CD8-positive, alpha-beta memory T cell (primary cell): ENCODE measurements around the gene GNAQ. TPM values are rescaled to one million over a fixed set of nuclear protein-coding genes. Genes with fewer than 3 reads are reported as not detected.
"Not testable (repeated sequence)": the region's sequence is repeated elsewhere in the genome, so short reads cannot be mapped to it uniquely, and the experiment has no call there.

Experiments used
- CTCF ChIA-PET: fragments of 350-600 bp; sonication (Branson Sonifier 250); formaldehyde crosslinking; loops from one replicate; lab custom pipeline; 2021; ENCODE audit warnings: antibody characterized with exemption; lab: Charles Lee
- POLR2A ChIA-PET: fragments of 350-600 bp; sonication (Branson Sonifier 250); formaldehyde crosslinking; loops from one replicate; lab custom pipeline; 2021; ENCODE audit warnings: antibody characterized with exemption; lab: Charles Lee
- DNase-seq, 5 donors: peaks; one replicate each; pipeline versions ENCODE4 v3.0.0 to v3.0.0-alpha.2; 2020 to 2022; ENCODE audit warnings: mixed read lengths in 1 of 5
- H3K27ac ChIP-seq: one replicate; pipeline ENCODE4 v1.7.0; 2013; ENCODE audit warnings: low read depth, mild to moderate bottlenecking, low read length, moderate library complexity
- H3K27me3 ChIP-seq: 2 replicates; pipeline ENCODE4 v1.7.0; 2013; ENCODE audit warnings: low read length, mild to moderate bottlenecking; ENCODE audit not compliant: insufficient read depth, poor library complexity, severe bottlenecking
- H3K36me3 ChIP-seq: 2 replicates; pipeline ENCODE4 v1.7.0; 2013; ENCODE audit warnings: mild to moderate bottlenecking, low read length, moderate library complexity; ENCODE audit not compliant: insufficient read depth
- H3K4me1 ChIP-seq: 2 replicates; pipeline ENCODE4 v1.7.0; 2013; ENCODE audit warnings: mild to moderate bottlenecking, low read length, moderate library complexity; ENCODE audit not compliant: insufficient read depth
- H3K4me3 ChIP-seq: 2 replicates; pipeline ENCODE4 v1.7.0; 2013; ENCODE audit warnings: mild to moderate bottlenecking, low read length
- H3K9me3 ChIP-seq: 2 replicates; pipeline ENCODE4 v1.7.0; 2013; ENCODE audit warnings: mild to moderate bottlenecking, low read length
- H3K27ac Mint-ChIP-seq, 8 donors: one replicate each; pipeline ENCODE4 v1.8.0; 2020 to 2021; ENCODE audit warnings: mixed read lengths in 8 of 8, mild to moderate bottlenecking in 6 of 8, inconsistent platforms in 3 of 8, moderate library complexity in 3 of 8
- H3K27me3 Mint-ChIP-seq, 2 donors: one replicate each; pipeline ENCODE4 v1.8.0; 2020 to 2021; ENCODE audit warnings: mixed read lengths in 2 of 2, mild to moderate bottlenecking in 1 of 2, moderate library complexity in 1 of 2
- H3K36me3 Mint-ChIP-seq, 3 donors: one replicate each; pipeline ENCODE4 v1.8.0; 2020 to 2021; ENCODE audit warnings: mixed read lengths in 3 of 3, inconsistent platforms in 1 of 3, mild to moderate bottlenecking in 1 of 3
- H3K4me1 Mint-ChIP-seq, 3 donors: one replicate each; pipeline ENCODE4 v1.8.0; 2020 to 2021; ENCODE audit warnings: mixed read lengths in 3 of 3, inconsistent platforms in 1 of 3, mild to moderate bottlenecking in 1 of 3
- H3K4me3 Mint-ChIP-seq, 7 donors: one replicate each; pipeline ENCODE4 v1.8.0; 2020 to 2021; ENCODE audit warnings: mixed read lengths in 7 of 7, mild to moderate bottlenecking in 6 of 7, moderate library complexity in 4 of 7, inconsistent platforms in 2 of 7
- H3K9me3 Mint-ChIP-seq, 5 donors: one replicate each; pipeline ENCODE4 v1.8.0; 2020 to 2022; ENCODE audit warnings: mixed read lengths in 5 of 5, mild to moderate bottlenecking in 3 of 5, moderate library complexity in 2 of 5, inconsistent platforms in 1 of 5
- polyA plus RNA-seq: library from polyadenylated mRNA; unstranded; fragments of 300-500 nt; fragmentation: Illumina TruSeq; gene quantifications from one replicate; pipeline ENCODE4 v1.2.3, GENCODE V29; 2021
- total RNA-seq, 2 experiments: library from RNA; stranded (reverse); gene quantifications; one replicate each; pipeline ENCODE4 v1.2.3, GENCODE V29; 2021

The GNAQ gene
- total and polyA plus RNA-seq, 3 experiments from 2014 or later, result 7.5 to 19.8 (median 17.1) TPM

GRCh38 chr9:78054218-78054617 is 22.6 kb upstream of the GNAQ start:
- POLR2A ChIA-PET, H3K27me3 ChIP-seq, H3K9me3 ChIP-seq, H3K4me3 ChIP-seq, H3K36me3 ChIP-seq, H3K27me3 Mint-ChIP-seq, H3K27ac ChIP-seq: not testable (repeated sequence)
- peak in 4 of 5 donors; percentile 18 to 57 (median 28) for DNase-seq
- Mint-ChIP-seq H3K36me3 (peaks cover 0 to 11% (median 0%) of the 10 kb centered on the region in 3 donors), H3K27ac (peak overlapping the region in 4 of 8 donors; percentile 17 to 42 (median 40)), H3K4me1 (peaks cover 15 to 21% (median 20%) of the 10 kb centered on the region in 3 donors), H3K9me3 (peaks cover 0 to 14% (median 7%) of the 10 kb centered on the region in 5 donors), H3K4me3 (peak overlapping the region in 5 of 7 donors; percentile 3 to 45 (median 29))
- CTCF ChIA-PET, result interaction anchor here (0.9 to 4.5 kb wide), 3 partner anchors 19 to 77 kb away, joined by 3 to 30 read pairs (median 3); no protein-coding TSS in a partner anchor
- H3K4me1 ChIP-seq, result peaks cover 16% of the 10 kb centered on the region

DNA sequence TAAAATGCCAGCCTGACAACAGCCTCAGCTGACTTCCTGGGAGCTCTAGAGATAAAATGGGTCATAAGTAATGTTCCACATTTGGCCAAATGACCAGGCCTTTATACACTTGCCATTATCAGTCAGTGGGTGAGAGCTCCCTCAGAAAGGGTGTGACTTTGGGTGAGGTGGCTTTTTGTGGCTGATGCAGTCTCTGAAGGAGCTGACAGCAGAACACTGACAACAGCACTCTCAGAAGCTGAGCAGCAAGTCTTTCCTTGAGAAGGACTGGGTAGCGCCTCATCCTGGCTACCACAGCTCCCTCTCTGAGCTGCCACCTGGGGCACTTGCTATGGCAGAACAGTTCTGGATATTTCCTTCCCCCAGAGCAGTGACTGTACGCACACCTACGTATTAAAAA is 22.0 kb upstream of the GNAQ start:
- Mint-ChIP-seq H3K4me3 (peak overlapping the region in 2 of 7 donors; percentile 3 to 29), H3K36me3 (peaks cover 0 to 10% (median 0%) of the 10 kb centered on the region in 3 donors), H3K9me3 (peaks cover 0 to 14% (median 7%) of the 10 kb centered on the region in 5 donors), H3K27ac (no peak overlapping the region), H3K27me3 (peaks cover 1 to 4% of the 10 kb centered on the region in 2 donors), H3K4me1 (peaks cover 15 to 21% (median 20%) of the 10 kb centered on the region in 3 donors)
- H3K27ac ChIP-seq, result no peak overlapping the region
- DNase-seq, result no peak
- ChIA-PET CTCF (interaction anchor here (0.9 to 4.5 kb wide), 3 partner anchors 19 to 77 kb away, joined by 3 to 30 read pairs (median 3); no protein-coding TSS in a partner anchor), POLR2A (no interaction called here)
- H3K9me3 ChIP-seq, result no peaks in the 10 kb centered on the region
- H3K27me3 ChIP-seq, result no peaks in the 10 kb centered on the region
- H3K4me1 ChIP-seq, result peaks cover 16% of the 10 kb centered on the region
- no peaks in the 10 kb centered on the region for H3K36me3 ChIP-seq
- no peak overlapping the region for H3K4me3 ChIP-seq

GRCh38 chr9:78050421-78050820 is 18.8 kb upstream of the GNAQ start:
- POLR2A ChIA-PET, result interaction anchor here (1.2 kb wide), 1 partner anchor 18 kb away, joined by 5 read pairs; no protein-coding TSS in a partner anchor
- Mint-ChIP-seq H3K27me3 (peaks cover 2 to 3% of the 10 kb centered on the region in 2 donors), H3K9me3 (peaks cover 0 to 5% (median 0%) of the 10 kb centered on the region in 5 donors)

DNA sequence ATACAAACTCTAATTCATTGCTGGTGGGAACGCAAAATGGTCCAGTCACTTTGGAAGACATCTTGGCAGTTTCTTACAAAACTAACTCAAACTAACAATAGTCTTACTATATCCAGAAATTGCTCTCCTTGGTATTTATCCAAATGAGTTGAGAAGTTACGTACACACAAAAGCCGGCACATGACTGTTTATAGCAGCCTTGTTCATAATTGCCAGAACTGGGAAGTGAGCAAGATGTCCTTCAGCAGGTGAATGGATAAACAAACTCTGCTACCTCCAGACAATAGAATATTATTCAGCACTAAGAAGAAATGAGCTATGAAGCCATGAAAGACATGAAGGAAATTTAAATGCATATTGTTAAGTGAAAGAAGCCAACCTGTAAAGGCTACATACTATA is 17.9 kb upstream of the GNAQ start:
- Mint-ChIP-seq H3K4me1 (peaks cover 12 to 17% (median 16%) of the 10 kb centered on the region in 3 donors), H3K9me3 (peaks cover 0 to 4% (median 0%) of the 10 kb centered on the region in 5 donors), H3K36me3 (no peaks in the 10 kb centered on the region), H3K4me3 (no peak overlapping the region), H3K27me3 (peaks cover 3 to 8% of the 10 kb centered on the region in 2 donors), H3K27ac (no peak overlapping the region)
- Histone ChIP-seq H3K27ac (no peak overlapping the region), H3K27me3 (no peaks in the 10 kb centered on the region), H3K36me3 (no peaks in the 10 kb centered on the region), H3K9me3 (no peaks in the 10 kb centered on the region), H3K4me1 (peaks cover 13% of the 10 kb centered on the region), H3K4me3 (no peak overlapping the region)
- no peak for DNase-seq
- ChIA-PET CTCF (no interaction called here), POLR2A (no interaction called here)

More at GRCh38 chr9:78050421-78050820, 18.8 kb upstream of the GNAQ start:
- Histone ChIP-seq H3K4me3 (no peak overlapping the region), H3K4me1 (peaks cover 16% of the 10 kb centered on the region), H3K9me3 (no peaks in the 10 kb centered on the region), H3K27ac (no peak overlapping the region), H3K36me3 (no peaks in the 10 kb centered on the region), H3K27me3 (no peaks in the 10 kb centered on the region)
- Mint-ChIP-seq H3K27ac (no peak overlapping the region), H3K4me1 (peaks cover 15 to 21% (median 20%) of the 10 kb centered on the region in 3 donors), H3K4me3 (no peak overlapping the region), H3K36me3 (peaks cover 0 to 2% (median 0%) of the 10 kb centered on the region in 3 donors)
- no peak for DNase-seq
- CTCF ChIA-PET, result interaction anchor here (4.5 kb wide), 1 partner anchor 16 kb away, joined by 30 read pairs; no protein-coding TSS in a partner anchor

DNA sequence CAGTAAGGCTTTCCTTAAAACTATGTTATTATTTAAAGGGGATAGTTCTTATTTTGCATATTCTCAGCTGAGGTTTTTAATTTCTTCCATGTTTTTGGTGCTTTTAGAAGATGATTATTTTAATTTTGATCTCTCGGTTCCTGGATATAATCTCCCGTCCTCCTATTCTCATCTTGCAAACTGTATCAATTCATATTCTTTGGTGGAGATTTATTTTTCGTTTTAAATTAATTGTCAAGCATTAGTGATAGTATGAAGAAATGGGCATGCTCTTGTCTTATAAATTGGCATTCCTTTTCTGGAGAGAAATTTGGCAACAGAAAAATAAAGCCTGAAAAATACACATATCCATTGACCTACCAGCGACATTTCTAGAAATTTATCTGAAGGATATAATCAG is 15.5 kb upstream of the GNAQ start:
- H3K4me1 ChIP-seq, result no peaks in the 10 kb centered on the region
- Mint-ChIP-seq H3K9me3 (no peaks in the 10 kb centered on the region), H3K27me3 (peaks cover 3 to 11% of the 10 kb centered on the region in 2 donors), H3K27ac (no peak overlapping the region), H3K4me3 (no peak overlapping the region), H3K4me1 (no peaks in the 10 kb centered on the region), H3K36me3 (no peaks in the 10 kb centered on the region)
- DNase-seq, result no peak
- H3K4me3 ChIP-seq, result no peak overlapping the region
- ChIA-PET POLR2A (no interaction called here), CTCF (interaction anchor here (1.5 kb wide), 1 partner anchor 11 kb away, joined by 3 read pairs; no protein-coding TSS in a partner anchor)
- H3K9me3 ChIP-seq, result no peaks in the 10 kb centered on the region
- no peak overlapping the region for H3K27ac ChIP-seq
- H3K36me3 ChIP-seq, result no peaks in the 10 kb centered on the region
- no peaks in the 10 kb centered on the region for H3K27me3 ChIP-seq

GRCh38 chr9:78046112-78046511 is 14.5 kb upstream of the GNAQ start:
- Histone ChIP-seq H3K4me1 (no peaks in the 10 kb centered on the region), H3K27ac (no peak overlapping the region), H3K36me3 (no peaks in the 10 kb centered on the region), H3K27me3 (no peaks in the 10 kb centered on the region), H3K9me3 (no peaks in the 10 kb centered on the region), H3K4me3 (no peak overlapping the region)
- Mint-ChIP-seq H3K27me3 (peaks cover 3 to 16% of the 10 kb centered on the region in 2 donors), H3K4me1 (no peaks in the 10 kb centered on the region), H3K4me3 (no peak overlapping the region), H3K9me3 (no peaks in the 10 kb centered on the region), H3K36me3 (no peaks in the 10 kb centered on the region), H3K27ac (no peak overlapping the region)
- CTCF ChIA-PET, result interaction anchor here (1.0 to 2.7 kb wide), 2 partner anchors 11 to 76 kb away, joined by 4 to 18 read pairs; no protein-coding TSS in a partner anchor
- DNase-seq, result no peak
- POLR2A ChIA-PET, result no interaction called here

DNA sequence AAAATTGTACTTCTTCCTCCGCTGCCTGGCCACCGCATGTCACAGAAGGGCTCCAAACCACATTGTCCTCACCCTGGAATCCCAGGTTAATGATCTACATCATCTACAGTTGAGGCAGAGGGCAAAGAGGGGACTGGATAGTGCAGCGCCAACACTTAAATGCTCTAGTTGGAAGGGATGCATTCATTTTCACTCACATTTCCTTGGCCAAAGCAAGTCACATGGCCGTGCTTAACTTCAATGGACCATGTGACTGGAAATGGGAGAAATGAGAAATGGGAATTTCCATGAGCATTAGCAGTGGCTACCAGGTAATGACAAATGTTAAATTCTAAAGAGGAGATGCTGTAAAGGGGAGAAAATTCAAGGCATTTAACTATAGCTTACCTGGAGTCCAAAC is 13.3 kb upstream of the GNAQ start:
- Mint-ChIP-seq H3K27me3 (peaks cover 3 to 22% of the 10 kb centered on the region in 2 donors), H3K9me3 (no peaks in the 10 kb centered on the region), H3K4me1 (no peaks in the 10 kb centered on the region), H3K4me3 (no peak overlapping the region), H3K27ac (no peak overlapping the region), H3K36me3 (no peaks in the 10 kb centered on the region)
- H3K9me3 ChIP-seq, result no peaks in the 10 kb centered on the region
- H3K27me3 ChIP-seq, result no peaks in the 10 kb centered on the region
- DNase-seq, result no peak
- no peaks in the 10 kb centered on the region for H3K4me1 ChIP-seq
- H3K27ac ChIP-seq, result no peak overlapping the region
- CTCF ChIA-PET, result interaction anchor here (1.0 to 2.7 kb wide), 2 partner anchors 10 to 77 kb away, joined by 4 to 18 read pairs; no protein-coding TSS in a partner anchor
- POLR2A ChIA-PET, result no interaction called here
- H3K36me3 ChIP-seq, result no peaks in the 10 kb centered on the region
- H3K4me3 ChIP-seq, result no peak overlapping the region

DNA sequence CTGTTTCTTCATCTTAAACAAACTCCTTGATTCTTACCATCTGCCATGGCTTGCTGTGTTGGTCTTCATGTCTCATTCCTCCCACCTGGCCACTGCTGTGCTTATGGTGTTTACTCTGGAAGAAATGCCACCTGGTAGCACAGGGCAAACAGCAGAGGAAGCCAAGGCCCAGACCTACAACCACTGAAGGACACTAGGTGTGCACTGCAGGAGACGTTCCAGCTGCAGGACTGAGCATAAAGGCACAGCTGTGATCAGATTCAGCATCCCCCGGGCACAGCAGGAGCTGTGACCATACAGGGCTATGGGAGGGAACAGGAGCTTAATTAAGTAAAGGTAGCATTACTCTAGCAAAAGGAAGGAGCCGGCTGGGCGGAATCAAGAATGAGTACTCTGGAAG is 12.6 kb upstream of the GNAQ start:
- Histone ChIP-seq H3K27me3 (no peaks in the 10 kb centered on the region), H3K4me3 (no peak overlapping the region), H3K36me3 (no peaks in the 10 kb centered on the region), H3K27ac (no peak overlapping the region), H3K9me3 (no peaks in the 10 kb centered on the region), H3K4me1 (no peaks in the 10 kb centered on the region)
- Mint-ChIP-seq H3K36me3 (no peaks in the 10 kb centered on the region), H3K4me3 (no peak overlapping the region), H3K9me3 (no peaks in the 10 kb centered on the region), H3K27ac (no peak overlapping the region), H3K4me1 (no peaks in the 10 kb centered on the region), H3K27me3 (peaks cover 3 to 22% of the 10 kb centered on the region in 2 donors)
- ChIA-PET POLR2A (interaction anchor here (0.7 kb wide), 1 partner anchor 17 kb away, joined by 3 read pairs; no protein-coding TSS in a partner anchor), CTCF (interaction anchor here (2.7 kb wide), 1 partner anchor 9 kb away, joined by 18 read pairs; no protein-coding TSS in a partner anchor)
- DNase-seq, result no peak
